ENCODE results near the gene GLS.
A peak's percentile ranks its signal among the peaks of the same experiment; 100 is the strongest.

GLS gene

DNA sequence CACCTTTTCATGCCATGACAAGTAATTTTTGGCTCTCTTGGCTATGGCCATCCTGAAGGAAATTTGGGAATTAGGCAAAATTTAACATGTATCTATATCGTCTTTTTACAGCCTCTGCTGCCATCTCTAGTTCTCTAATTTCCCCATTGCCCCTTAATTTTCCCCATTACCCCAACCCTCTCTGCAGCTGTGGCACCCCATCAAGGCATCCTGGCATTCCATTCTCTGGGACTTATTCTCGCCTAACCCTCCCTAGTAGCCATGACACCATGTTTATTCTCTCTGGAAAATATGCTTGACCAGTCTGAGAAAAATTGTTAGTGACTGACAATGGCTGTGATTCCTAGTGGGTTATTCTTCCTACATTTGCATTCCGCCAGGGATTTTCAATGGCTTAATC, 43.9 kb upstream of the GLS start:
- Histone ChIP-seq H3K4ac (ENCODE audit: low read depth in 1 of 2, low read length in 2 of 2) (no peak overlapping the region), H2BK120ac (ENCODE audit: low read depth, low read length) (no peak overlapping the region), H3K27ac (ENCODE audit: low read length, poor library complexity, severe bottlenecking) (peak overlapping the region; percentile 31), H3K23ac (ENCODE audit: low read length in 2 of 2) (no peak overlapping the region), H2BK5ac (ENCODE audit: low read depth, low read length, poor library complexity, severe bottlenecking) (no peak overlapping the region), H3K4me3 (ENCODE audit: insufficient read depth in 1 of 2, low read depth in 1 of 2, low read length in 2 of 2) (no peak overlapping the region), H2AK5ac (ENCODE audit: low read length, severe bottlenecking) (peak overlapping the region; percentile 97), H4K8ac (ENCODE audit: low read length) (no peak overlapping the region), H3K79me1 (replicated peaks; ENCODE audit: low read length, poor library complexity, severe bottlenecking) (no peaks in the 10 kb centered on the region), H3K27me3 (ENCODE audit: control insufficient read depth in 1 of 2, insufficient read depth in 1 of 2, low read length in 2 of 2) (no peaks in the 10 kb centered on the region), H3K14ac (ENCODE audit: low read length in 2 of 2) (no peak overlapping the region), H2BK15ac (ENCODE audit: low read depth, poor library complexity, severe bottlenecking) (no peak overlapping the region), H3K9me3 (ENCODE audit: control insufficient read depth, low read length) (no peaks in the 10 kb centered on the region), H3K9ac (ENCODE audit: low read length) (no peak overlapping the region), H4K91ac (ENCODE audit: low read length) (no peak overlapping the region), H2BK12ac (ENCODE audit: low read length in 2 of 2) (peak overlapping the region; percentile 18 to 62), H3K4me2 (ENCODE audit: low read length, poor library complexity, severe bottlenecking) (no peak overlapping the region), H3K36me3 (ENCODE audit: control insufficient read depth in 1 of 2, insufficient read depth in 2 of 2, low read depth in 1 of 2, low read length in 2 of 2) (no peaks in the 10 kb centered on the region), H3K4me1 (ENCODE audit: control insufficient read depth, insufficient read depth, low read depth, low read length) (peaks cover 9% of the 10 kb centered on the region), H3K18ac (ENCODE audit: low read depth in 1 of 2, low read length in 2 of 2) (no peak overlapping the region), H2AFZ (ENCODE audit: low read depth, low read length) (no peak overlapping the region)
- 93% methylated on average over 1 of the region's 3 CpGs for WGBS
- DNase-seq, result no peak

DNA sequence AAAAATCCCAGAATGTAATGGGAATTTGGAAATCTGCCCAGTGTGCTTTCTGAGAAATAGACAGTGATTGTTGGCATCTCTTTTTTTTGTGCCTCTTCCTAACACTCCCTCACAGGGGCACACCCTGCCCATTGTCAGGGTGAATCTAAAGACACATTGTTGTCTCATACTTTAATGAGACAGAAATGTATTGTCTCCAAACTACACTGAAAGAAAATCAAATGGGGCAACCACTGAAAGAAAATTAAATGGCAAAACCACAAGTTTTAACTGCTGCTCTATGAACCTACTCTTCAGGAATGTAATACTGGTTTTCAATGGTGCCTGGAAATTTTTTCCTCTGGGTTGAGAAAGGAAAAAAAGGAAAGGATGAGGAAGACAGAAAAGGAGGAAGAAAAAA, 43.2 kb upstream of the GLS start:
- Histone ChIP-seq H3K27ac (ENCODE audit: low read length, poor library complexity, severe bottlenecking) (peak overlapping the region; percentile 96), H2BK12ac (ENCODE audit: low read length in 2 of 2) (no peak overlapping the region), H2AFZ (ENCODE audit: low read depth, low read length) (no peak overlapping the region), H3K27me3 (ENCODE audit: control insufficient read depth in 1 of 2, insufficient read depth in 1 of 2, low read length in 2 of 2) (no peaks in the 10 kb centered on the region), H4K91ac (ENCODE audit: low read length) (no peak overlapping the region), H3K4me1 (ENCODE audit: control insufficient read depth, insufficient read depth, low read depth, low read length) (peaks cover 9% of the 10 kb centered on the region), H3K36me3 (ENCODE audit: control insufficient read depth in 1 of 2, insufficient read depth in 2 of 2, low read depth in 1 of 2, low read length in 2 of 2) (no peaks in the 10 kb centered on the region), H2AK5ac (ENCODE audit: low read length, severe bottlenecking) (no peak overlapping the region), H3K14ac (ENCODE audit: low read length in 2 of 2) (no peak overlapping the region), H3K9me3 (ENCODE audit: control insufficient read depth, low read length) (no peaks in the 10 kb centered on the region), H4K8ac (ENCODE audit: low read length) (no peak overlapping the region), H3K79me1 (replicated peaks; ENCODE audit: low read length, poor library complexity, severe bottlenecking) (no peaks in the 10 kb centered on the region), H3K23ac (ENCODE audit: low read length in 2 of 2) (no peak overlapping the region), H3K4ac (ENCODE audit: low read depth in 1 of 2, low read length in 2 of 2) (no peak overlapping the region), H2BK120ac (ENCODE audit: low read depth, low read length) (no peak overlapping the region), H2BK15ac (ENCODE audit: low read depth, poor library complexity, severe bottlenecking) (no peak overlapping the region), H3K4me2 (ENCODE audit: low read length, poor library complexity, severe bottlenecking) (no peak overlapping the region), H3K4me3 (ENCODE audit: insufficient read depth in 1 of 2, low read depth in 1 of 2, low read length in 2 of 2) (peak overlapping the region in 1 of 2 experiments; percentile 35), H3K9ac (ENCODE audit: low read length) (peak overlapping the region; percentile 28), H3K18ac (ENCODE audit: low read depth in 1 of 2, low read length in 2 of 2) (no peak overlapping the region), H2BK5ac (ENCODE audit: low read depth, low read length, poor library complexity, severe bottlenecking) (no peak overlapping the region)
- peak; percentile 58 for DNase-seq

DNA sequence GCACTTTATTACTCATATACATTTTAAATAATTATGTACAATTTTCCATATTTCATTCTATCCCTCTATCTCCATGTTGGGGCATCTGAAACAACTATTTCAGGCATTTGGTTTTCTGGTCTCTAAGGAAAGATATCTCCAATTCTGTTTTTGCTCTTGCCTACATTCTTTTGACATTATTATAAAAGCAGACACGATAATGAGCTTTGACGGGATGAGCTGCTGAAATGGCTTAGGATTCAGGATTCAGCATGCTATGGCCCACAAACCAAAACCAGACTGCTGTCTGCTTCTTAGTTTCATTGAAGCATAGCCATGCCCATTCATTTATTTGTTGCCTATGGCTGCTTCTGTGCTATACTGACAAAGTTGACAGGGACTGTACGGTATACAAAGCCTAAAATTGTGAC, 42.7 kb upstream of the GLS start:
- DNase-seq, result peak; percentile 37

DNA sequence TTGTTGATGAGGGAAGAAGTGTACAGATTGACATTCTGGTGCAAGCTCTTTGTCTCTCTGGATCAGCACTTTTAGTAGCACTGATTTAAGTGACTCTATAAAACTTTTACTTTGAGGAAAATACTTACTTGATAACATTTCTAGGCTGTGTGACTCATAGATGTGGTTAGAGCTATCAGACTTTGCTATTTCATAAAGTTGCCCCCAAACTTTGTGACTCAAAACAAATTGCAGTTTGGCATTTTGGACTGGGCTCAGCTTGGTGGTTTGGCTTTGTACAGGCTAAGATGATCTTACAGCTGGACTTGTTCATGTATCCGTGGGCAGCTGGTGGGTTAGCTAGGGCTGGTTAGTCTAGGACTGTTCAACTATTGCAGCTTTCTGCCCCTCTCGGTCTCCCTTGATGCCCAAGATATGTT, 42.1 kb upstream of the GLS start:
- Histone ChIP-seq H3K4me2 (ENCODE audit: low read length, poor library complexity, severe bottlenecking) (no peak overlapping the region), H3K4ac (ENCODE audit: low read depth in 1 of 2, low read length in 2 of 2) (no peak overlapping the region), H3K27ac (ENCODE audit: low read length, poor library complexity, severe bottlenecking) (peak overlapping the region; percentile 96), H3K79me1 (replicated peaks; ENCODE audit: low read length, poor library complexity, severe bottlenecking) (no peaks in the 10 kb centered on the region), H4K91ac (ENCODE audit: low read length) (no peak overlapping the region), H3K23ac (ENCODE audit: low read length in 2 of 2) (no peak overlapping the region), H3K9me3 (ENCODE audit: control insufficient read depth, low read length) (no peaks in the 10 kb centered on the region), H2BK15ac (ENCODE audit: low read depth, poor library complexity, severe bottlenecking) (peak overlapping the region; percentile 57), H2BK12ac (ENCODE audit: low read length in 2 of 2) (no peak overlapping the region), H2BK120ac (ENCODE audit: low read depth, low read length) (no peak overlapping the region), H3K9ac (ENCODE audit: low read length) (no peak overlapping the region), H3K4me3 (ENCODE audit: insufficient read depth in 1 of 2, low read depth in 1 of 2, low read length in 2 of 2) (peak overlapping the region in 1 of 2 experiments; percentile 35), H3K27me3 (ENCODE audit: control insufficient read depth in 1 of 2, insufficient read depth in 1 of 2, low read length in 2 of 2) (no peaks in the 10 kb centered on the region), H2BK5ac (ENCODE audit: low read depth, low read length, poor library complexity, severe bottlenecking) (peak overlapping the region; percentile 77), H3K36me3 (ENCODE audit: control insufficient read depth in 1 of 2, insufficient read depth in 2 of 2, low read depth in 1 of 2, low read length in 2 of 2) (no peaks in the 10 kb centered on the region), H2AK5ac (ENCODE audit: low read length, severe bottlenecking) (peak overlapping the region; percentile 100), H3K4me1 (ENCODE audit: control insufficient read depth, insufficient read depth, low read depth, low read length) (peaks cover 9% of the 10 kb centered on the region), H4K8ac (ENCODE audit: low read length) (peak overlapping the region; percentile 36), H3K18ac (ENCODE audit: low read depth in 1 of 2, low read length in 2 of 2) (peak overlapping the region in 1 of 2 experiments; percentile 18), H3K14ac (ENCODE audit: low read length in 2 of 2) (no peak overlapping the region), H2AFZ (ENCODE audit: low read depth, low read length) (no peak overlapping the region)
- 79% methylated on average over 2 of the region's 2 CpGs for WGBS
- peak; percentile 67 for DNase-seq

More for the DNA sequence above, 42.7 kb upstream of the GLS start:
- peak overlapping the region; percentile 96 for H3K27ac ChIP-seq (ENCODE audit: low read length, poor library complexity, severe bottlenecking)
- peak overlapping the region; percentile 11 for H3K9ac ChIP-seq (ENCODE audit: low read length)
- 74% methylated on average over 2 of the region's 3 CpGs for whole genome bisulfite sequencing
- H2BK12ac ChIP-seq (ENCODE audit: low read length in 2 of 2), result no peak overlapping the region
- peak overlapping the region; percentile 15 for H2BK5ac ChIP-seq (ENCODE audit: low read depth, low read length, poor library complexity, severe bottlenecking)
- no peak overlapping the region for H3K4me2 ChIP-seq (ENCODE audit: low read length, poor library complexity, severe bottlenecking)
- H3K36me3 ChIP-seq (ENCODE audit: control insufficient read depth in 1 of 2, insufficient read depth in 2 of 2, low read depth in 1 of 2, low read length in 2 of 2), result no peaks in the 10 kb centered on the region
- no peak overlapping the region for H4K8ac ChIP-seq (ENCODE audit: low read length)
- no peak overlapping the region for H3K18ac ChIP-seq (ENCODE audit: low read depth in 1 of 2, low read length in 2 of 2)
- H4K91ac ChIP-seq (ENCODE audit: low read length), result no peak overlapping the region
- H2AK5ac ChIP-seq (ENCODE audit: low read length, severe bottlenecking), result no peak overlapping the region
- no peaks in the 10 kb centered on the region for H3K79me1 ChIP-seq (replicated peaks; ENCODE audit: low read length, poor library complexity, severe bottlenecking)
- peak overlapping the region in 1 of 2 experiments; percentile 35 for H3K4me3 ChIP-seq (ENCODE audit: insufficient read depth in 1 of 2, low read depth in 1 of 2, low read length in 2 of 2)
- H2BK120ac ChIP-seq (ENCODE audit: low read depth, low read length), result no peak overlapping the region
- H3K4ac ChIP-seq (ENCODE audit: low read depth in 1 of 2, low read length in 2 of 2), result no peak overlapping the region
- H3K27me3 ChIP-seq (ENCODE audit: control insufficient read depth in 1 of 2, insufficient read depth in 1 of 2, low read length in 2 of 2), result no peaks in the 10 kb centered on the region
- no peak overlapping the region for H2AFZ ChIP-seq (ENCODE audit: low read depth, low read length)
- H3K4me1 ChIP-seq (ENCODE audit: control insufficient read depth, insufficient read depth, low read depth, low read length), result peaks cover 9% of the 10 kb centered on the region
- H3K14ac ChIP-seq (ENCODE audit: low read length in 2 of 2), result no peak overlapping the region
- H2BK15ac ChIP-seq (ENCODE audit: low read depth, poor library complexity, severe bottlenecking), result no peak overlapping the region
- H3K9me3 ChIP-seq (ENCODE audit: control insufficient read depth, low read length), result no peaks in the 10 kb centered on the region
- no peak overlapping the region for H3K23ac ChIP-seq (ENCODE audit: low read length in 2 of 2)

Measured in mesenchymal stem cell (in vitro differentiated cells and primary cell).